DOHH2 (cell line): ENCODE measurements around the gene CASP14.

ENCODE experiments used
- H3F3A ChIP-seq: fragments of 200-600 bp; sonication (generic), shearing (Covaris generic); 2 replicates; pipeline ENCODE4 v1.6.0; 2016; ENCODE audit warnings: antibody characterized with exemption, mild to moderate bottlenecking; ENCODE audit not compliant: control insufficient read depth, insufficient read depth
- H3K27ac ChIP-seq: fragments of 200-600 bp; sonication (generic); 2 replicates; pipeline ENCODE4 v1.5.1; 2014; ENCODE audit warnings: low read depth, mild to moderate bottlenecking, low read length, moderate library complexity
- H3K27me3 ChIP-seq: fragments of 200-600 bp; sonication (generic); 2 replicates; pipeline ENCODE4 v1.6.1; 2014; ENCODE audit warnings: mild to moderate bottlenecking, low read length, mixed read lengths; ENCODE audit not compliant: control insufficient read depth
- H3K36me3 ChIP-seq: fragments of 200-600 bp; sonication (generic); 2 replicates; pipeline ENCODE4 v1.6.1; 2014; ENCODE audit warnings: mild to moderate bottlenecking, low read length, moderate library complexity, mixed read lengths; ENCODE audit not compliant: control insufficient read depth
- H3K4me1 ChIP-seq: fragments of 200-600 bp; sonication (generic); 2 replicates; pipeline ENCODE4 v1.6.1; 2014; ENCODE audit warnings: mild to moderate bottlenecking, low read length, mixed read lengths; ENCODE audit not compliant: control insufficient read depth
- H3K4me2 ChIP-seq: fragments of 200-600 bp; sonication (generic); 2 replicates; pipeline ENCODE4 v1.6.0; 2014; ENCODE audit warnings: mild to moderate bottlenecking, low read length, moderate library complexity
- H3K4me3 ChIP-seq: fragments of 200-600 bp; sonication (generic); 2 replicates; pipeline ENCODE4 v1.5.1; 2014; ENCODE audit warnings: mild to moderate bottlenecking, low read length, mixed read lengths
- H3K79me2 ChIP-seq: fragments of 200-600 bp; sonication (generic); 2 replicates; pipeline ENCODE4 v1.6.1; 2014; ENCODE audit warnings: mild to moderate bottlenecking, low read length, mixed read lengths; ENCODE audit not compliant: control insufficient read depth
- H3K9me2 ChIP-seq: fragments of 200-600 bp; sonication (generic); replicated peaks from 2 replicates; pipeline ENCODE4 v1.6.1; 2014; ENCODE audit warnings: mild to moderate bottlenecking, low read length, mixed read lengths; ENCODE audit not compliant: control insufficient read depth
- H3K9me3 ChIP-seq: fragments of 200-600 bp; sonication (generic); 2 replicates; pipeline ENCODE4 v1.6.1; 2014; ENCODE audit warnings: antibody characterized with exemption, low read length, mixed read lengths; ENCODE audit not compliant: control insufficient read depth, insufficient read depth
- H4K20me1 ChIP-seq: fragments of 200-600 bp; sonication (generic); 2 replicates; pipeline ENCODE4 v1.6.0; 2014; ENCODE audit warnings: low read depth, mild to moderate bottlenecking, antibody characterized with exemption, low read length, moderate library complexity; ENCODE audit not compliant: control insufficient read depth, insufficient read depth
- EZH2phosphoT487 ChIP-seq: fragments of 200-600 bp; sonication (generic); IDR thresholded peaks from 2 replicates; pipeline ENCODE4 v1.6.1; 2017; ENCODE audit warnings: borderline replicate concordance, mild to moderate bottlenecking, antibody characterized with exemption, low read length, moderate library complexity, mixed read lengths
- TF ChIP-seq, protein P1 (sequence below): fragments of 200-600 bp; sonication (generic); IDR thresholded peaks from one replicate; pipeline ENCODE4 v1.5.1; 2014; ENCODE audit warnings: antibody characterized with exemption, mild to moderate bottlenecking, low read depth, low read length; ENCODE audit not compliant: poor library complexity, severe bottlenecking

CASP14 gene

DNA sequence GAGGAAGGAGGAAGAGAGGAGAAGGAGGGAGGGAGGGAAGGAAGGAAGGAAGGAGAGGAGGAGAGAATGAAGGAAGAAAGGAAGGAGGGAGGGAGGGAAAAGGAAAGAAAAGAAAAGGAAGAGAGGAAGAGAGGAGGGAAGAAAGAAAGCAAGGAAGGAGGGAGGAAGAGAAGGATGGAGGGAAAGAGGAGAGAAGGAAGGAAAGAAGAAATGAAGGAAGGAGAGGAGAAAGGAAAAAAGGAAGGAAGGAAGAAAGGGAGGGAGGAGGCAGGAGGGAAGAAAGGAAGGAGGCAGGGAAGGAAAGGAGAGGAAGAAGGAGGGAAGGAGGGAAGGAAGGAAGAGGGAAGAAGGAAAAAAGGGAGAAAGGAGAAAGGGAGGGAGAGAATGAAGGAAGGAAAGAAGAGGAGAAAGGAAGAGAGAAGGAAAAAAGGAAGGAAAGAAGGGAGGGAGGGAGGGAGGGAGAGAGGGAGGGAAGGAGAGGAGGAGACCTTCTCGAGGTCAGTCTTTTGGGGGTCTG, 13.4 kb upstream of the CASP14 start:
- Histone ChIP-seq H3K4me2 (no peak overlapping the region), H4K20me1 (no peaks in the 10 kb centered on the region), H3F3A (no peaks in the 10 kb centered on the region), H3K4me3 (no peak overlapping the region), H3K4me1 (no peaks in the 10 kb centered on the region), H3K27ac (no peak overlapping the region), H3K9me3 (no peaks in the 10 kb centered on the region), H3K79me2 (no peaks in the 10 kb centered on the region), H3K27me3 (no peaks in the 10 kb centered on the region), H3K9me2 (no peaks in the 10 kb centered on the region), H3K36me3 (no peaks in the 10 kb centered on the region)
- no peak for TF ChIP-seq EZH2phosphoT487
- TF ChIP-seq, protein P1, sequence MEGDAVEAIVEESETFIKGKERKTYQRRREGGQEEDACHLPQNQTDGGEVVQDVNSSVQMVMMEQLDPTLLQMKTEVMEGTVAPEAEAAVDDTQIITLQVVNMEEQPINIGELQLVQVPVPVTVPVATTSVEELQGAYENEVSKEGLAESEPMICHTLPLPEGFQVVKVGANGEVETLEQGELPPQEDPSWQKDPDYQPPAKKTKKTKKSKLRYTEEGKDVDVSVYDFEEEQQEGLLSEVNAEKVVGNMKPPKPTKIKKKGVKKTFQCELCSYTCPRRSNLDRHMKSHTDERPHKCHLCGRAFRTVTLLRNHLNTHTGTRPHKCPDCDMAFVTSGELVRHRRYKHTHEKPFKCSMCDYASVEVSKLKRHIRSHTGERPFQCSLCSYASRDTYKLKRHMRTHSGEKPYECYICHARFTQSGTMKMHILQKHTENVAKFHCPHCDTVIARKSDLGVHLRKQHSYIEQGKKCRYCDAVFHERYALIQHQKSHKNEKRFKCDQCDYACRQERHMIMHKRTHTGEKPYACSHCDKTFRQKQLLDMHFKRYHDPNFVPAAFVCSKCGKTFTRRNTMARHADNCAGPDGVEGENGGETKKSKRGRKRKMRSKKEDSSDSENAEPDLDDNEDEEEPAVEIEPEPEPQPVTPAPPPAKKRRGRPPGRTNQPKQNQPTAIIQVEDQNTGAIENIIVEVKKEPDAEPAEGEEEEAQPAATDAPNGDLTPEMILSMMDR = no peak

GRCh38 chr19:15037586-15037985, 11.7 kb upstream of the CASP14 start:
- H3K4me1 ChIP-seq = no peaks in the 10 kb centered on the region
- no peaks in the 10 kb centered on the region for H4K20me1 ChIP-seq
- TF ChIP-seq, protein P1 = no peak
- TF ChIP-seq EZH2phosphoT487 = no peak
- no peak overlapping the region for H3K4me3 ChIP-seq
- H3K27ac ChIP-seq = no peak overlapping the region
- no peaks in the 10 kb centered on the region for H3K36me3 ChIP-seq
- H3K9me2 ChIP-seq = no peaks in the 10 kb centered on the region
- H3F3A ChIP-seq = no peaks in the 10 kb centered on the region
- no peaks in the 10 kb centered on the region for H3K9me3 ChIP-seq
- no peak overlapping the region for H3K4me2 ChIP-seq
- H3K79me2 ChIP-seq = no peaks in the 10 kb centered on the region
- H3K27me3 ChIP-seq = no peaks in the 10 kb centered on the region

GRCh38 chr19:15038294-15038693, 11.0 kb upstream of the CASP14 start:
- Histone ChIP-seq H3K4me1 (no peaks in the 10 kb centered on the region), H3K36me3 (no peaks in the 10 kb centered on the region), H3K4me3 (no peak overlapping the region), H3K4me2 (no peak overlapping the region), H3F3A (no peaks in the 10 kb centered on the region), H3K9me3 (no peaks in the 10 kb centered on the region), H3K9me2 (no peaks in the 10 kb centered on the region), H3K79me2 (no peaks in the 10 kb centered on the region), H3K27ac (no peak overlapping the region), H3K27me3 (no peaks in the 10 kb centered on the region), H4K20me1 (no peaks in the 10 kb centered on the region)
- TF ChIP-seq, protein P1 = no peak
- no peak for TF ChIP-seq EZH2phosphoT487
